Activated effector memory CD4-positive, alpha-beta T cell treated with anti-CD3 and anti-CD28 coated beads, Interleukin-2, amount 50 U/mL, for 16 hours (primary cell): ENCODE measurements around the gene SLC25A36.
"Not testable (repeated sequence)": the region's sequence is repeated elsewhere in the genome, so short reads cannot be mapped to it uniquely, and the experiment has no call there.

Experiments
- DNase-seq: peaks from one replicate; pipeline ENCODE4 v3.0.0-alpha.2; 2020

SLC25A36 gene

GRCh38 chr3:141000027-141000663 lies 58.5 kb downstream of the SLC25A36 start:
- peak; percentile 75 for DNase-seq

GRCh38 chr3:141000686-141001085 lies 59.0 kb downstream of the SLC25A36 start:
- no peak for DNase-seq

GRCh38 chr3:141006344-141006743 lies 64.7 kb downstream of the SLC25A36 start:
- no peak for DNase-seq

GRCh38 chr3:141009496-141009895 lies 67.9 kb downstream of the SLC25A36 start:
- DNase-seq = no peak

GRCh38 chr3:141011232-141011996 lies 69.8 kb downstream of the SLC25A36 start:
- peak; percentile 87 for DNase-seq

- no peak for DNase-seq
These were observed 70.3 kb downstream of the SLC25A36 start for GRCh38 chr3:141011997-141012262.

GRCh38 chr3:141012571-141012970 lies 70.9 kb downstream of the SLC25A36 start:
- no peak for DNase-seq

- DNase-seq = no peak
These were observed 73.8 kb downstream of the SLC25A36 start for GRCh38 chr3:141015481-141015880.

GRCh38 chr3:141017366-141018322 lies 76.0 kb downstream of the SLC25A36 start:
- DNase-seq = not testable (repeated sequence)

GRCh38 chr3:141019244-141019643 lies 77.6 kb downstream of the SLC25A36 start:
- DNase-seq = no peak

GRCh38 chr3:141020143-141020830 lies 78.7 kb downstream of the SLC25A36 start:
- no peak for DNase-seq

GRCh38 chr3:141021261-141021660 lies 79.6 kb downstream of the SLC25A36 start:
- DNase-seq = no peak
